ENCODE data around the gene C5orf15.

DNA sequence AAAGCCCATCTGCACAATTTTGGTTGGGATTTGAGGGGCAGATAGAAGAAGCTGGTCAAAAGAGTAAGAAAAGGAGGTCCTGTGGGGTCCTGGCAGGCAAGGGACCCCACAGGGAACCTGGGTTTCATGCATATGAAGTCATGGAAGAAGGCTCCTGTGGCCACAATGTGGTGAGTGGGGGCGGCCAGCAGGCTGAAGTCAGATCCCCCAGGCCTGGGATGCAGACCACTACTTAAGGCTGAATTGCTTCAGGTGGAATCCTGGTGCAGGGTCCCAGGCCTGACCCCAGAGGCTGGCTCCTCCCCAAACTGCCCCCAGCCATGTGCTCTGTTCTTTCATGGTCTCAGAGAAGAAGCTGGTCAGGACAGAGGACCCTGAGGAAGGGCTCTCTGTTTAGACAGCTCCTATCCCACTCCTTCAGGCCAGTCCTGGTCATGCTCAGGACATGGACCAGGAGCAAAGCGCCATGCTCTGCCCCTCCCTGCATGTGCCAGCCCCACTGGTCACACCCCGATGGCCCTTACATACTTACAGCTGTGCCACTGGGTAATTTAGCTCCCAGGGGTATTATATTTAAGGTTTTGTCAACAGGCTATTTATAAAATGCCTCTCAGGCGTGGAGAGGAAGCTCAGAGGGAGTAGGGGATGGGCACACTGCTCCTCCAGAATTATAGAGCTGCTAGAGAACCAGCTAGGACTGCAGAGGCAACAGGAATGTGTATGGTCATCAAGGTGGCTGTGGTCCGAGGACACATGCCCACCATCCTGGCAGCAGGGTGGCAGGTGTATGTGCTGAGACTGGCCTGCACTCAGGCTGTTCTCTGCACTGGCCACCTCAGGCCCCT, 33.4 kb downstream of the C5orf15 start:
- TF ChIP-seq, protein P1, sequence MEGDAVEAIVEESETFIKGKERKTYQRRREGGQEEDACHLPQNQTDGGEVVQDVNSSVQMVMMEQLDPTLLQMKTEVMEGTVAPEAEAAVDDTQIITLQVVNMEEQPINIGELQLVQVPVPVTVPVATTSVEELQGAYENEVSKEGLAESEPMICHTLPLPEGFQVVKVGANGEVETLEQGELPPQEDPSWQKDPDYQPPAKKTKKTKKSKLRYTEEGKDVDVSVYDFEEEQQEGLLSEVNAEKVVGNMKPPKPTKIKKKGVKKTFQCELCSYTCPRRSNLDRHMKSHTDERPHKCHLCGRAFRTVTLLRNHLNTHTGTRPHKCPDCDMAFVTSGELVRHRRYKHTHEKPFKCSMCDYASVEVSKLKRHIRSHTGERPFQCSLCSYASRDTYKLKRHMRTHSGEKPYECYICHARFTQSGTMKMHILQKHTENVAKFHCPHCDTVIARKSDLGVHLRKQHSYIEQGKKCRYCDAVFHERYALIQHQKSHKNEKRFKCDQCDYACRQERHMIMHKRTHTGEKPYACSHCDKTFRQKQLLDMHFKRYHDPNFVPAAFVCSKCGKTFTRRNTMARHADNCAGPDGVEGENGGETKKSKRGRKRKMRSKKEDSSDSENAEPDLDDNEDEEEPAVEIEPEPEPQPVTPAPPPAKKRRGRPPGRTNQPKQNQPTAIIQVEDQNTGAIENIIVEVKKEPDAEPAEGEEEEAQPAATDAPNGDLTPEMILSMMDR (IDR thresholded peaks at IDR 0.05; ENCODE audit: low read depth, low read length), result no peak
- no peak for TF ChIP-seq EZH2phosphoT487 (IDR thresholded peaks at IDR 0.05; ENCODE audit: low read depth)
